NCI-H460 (cell line): ENCODE results near the gene NEFH. TPM values are rescaled to one million over a fixed set of nuclear protein-coding genes. Genes with fewer than 3 reads are reported as not detected.

ENCODE experiments used
- DNase-seq: peaks from one replicate; pipeline ENCODE4 v3.0.0-alpha.2; 2016; ENCODE audit warnings: low read depth; ENCODE audit errors: extremely low read depth
- total RNA-seq: library from RNA; depleted of rRNA; stranded (reverse); fragments of >200 nt; shearing (Covaris generic); gene quantifications from 2 replicates; pipeline ENCODE4 v1.2.3, GENCODE V29; 2014

The NEFH gene
- total RNA-seq, 1 experiment from 2014 or later: 0.02 TPM

- no peak for DNase-seq
Measured at GRCh38 chr22:29491012-29491411, 11.0 kb downstream of the NEFH start.

GRCh38 chr22:29493636-29494035 lies 13.6 kb downstream of the NEFH start:
- DNase-seq: no peak

GRCh38 chr22:29499852-29500251 lies 19.8 kb downstream of the NEFH start:
- DNase-seq: no peak

GRCh38 chr22:29503811-29504372 lies 23.9 kb downstream of the NEFH start:
- DNase-seq: peak; percentile 34

- DNase-seq: no peak
Measured at GRCh38 chr22:29509298-29509697, 29.3 kb downstream of the NEFH start.

- no peak for DNase-seq
Measured at GRCh38 chr22:29509815-29510214, 29.8 kb downstream of the NEFH start.

- no peak for DNase-seq
Measured at GRCh38 chr22:29510542-29510941, 30.5 kb downstream of the NEFH start.

GRCh38 chr22:29511126-29511862 lies 31.3 kb downstream of the NEFH start:
- no peak for DNase-seq

- DNase-seq: no peak
Measured at GRCh38 chr22:29512031-29512430, 32.0 kb downstream of the NEFH start.

GRCh38 chr22:29517215-29517908 lies 37.3 kb downstream of the NEFH start:
- no peak for DNase-seq

GRCh38 chr22:29518427-29518826 lies 38.4 kb downstream of the NEFH start:
- no peak for DNase-seq

- no peak for DNase-seq
Measured at GRCh38 chr22:29519996-29520395, 40.0 kb downstream of the NEFH start.

GRCh38 chr22:29520851-29521250 lies 40.8 kb downstream of the NEFH start:
- peak; percentile 5 for DNase-seq

- no peak for DNase-seq
Measured at GRCh38 chr22:29521526-29521925, 41.5 kb downstream of the NEFH start.

GRCh38 chr22:29523761-29524160 lies 43.7 kb downstream of the NEFH start:
- no peak for DNase-seq

GRCh38 chr22:29524442-29525191 lies 44.6 kb downstream of the NEFH start:
- peak; percentile 19 for DNase-seq

GRCh38 chr22:29528144-29528543 lies 48.1 kb downstream of the NEFH start:
- no peak for DNase-seq

GRCh38 chr22:29530716-29531115 lies 50.7 kb downstream of the NEFH start:
- DNase-seq: no peak

- DNase-seq: no peak
Measured at GRCh38 chr22:29531419-29531818, 51.4 kb downstream of the NEFH start.

- DNase-seq: no peak
Measured at GRCh38 chr22:29536411-29536810, 56.4 kb downstream of the NEFH start.

- no peak for DNase-seq
Measured at GRCh38 chr22:29539105-29539504, 59.1 kb downstream of the NEFH start.
